ENCODE results near the gene FANCE. TPM values are rescaled to one million over a fixed set of nuclear protein-coding genes. Genes with fewer than 3 reads are reported as not detected.
"Not testable (repeated sequence)": the region's sequence is repeated elsewhere in the genome, so short reads cannot be mapped to it uniquely, and the experiment has no call there.

Gene FANCE
- total RNA-seq, 1 experiment from 2014 or later = 6.9 TPM

GRCh38 chr6:35428421-35429149, 23.6 kb upstream of the FANCE start:
- Histone ChIP-seq H3K4me2 (no peak overlapping the region), H3K27me3 (ENCODE audit: insufficient read depth, low read depth) (no peaks in the 10 kb centered on the region), H3K79me2 (ENCODE audit: low read depth) (no peaks in the 10 kb centered on the region), H2AFZ (no peak overlapping the region), H4K20me1 (ENCODE audit: insufficient read depth) (no peaks in the 10 kb centered on the region), H3F3A (ENCODE audit: insufficient read depth, low read depth) (no peaks in the 10 kb centered on the region), H3K36me3 (ENCODE audit: low read depth) (no peaks in the 10 kb centered on the region), H3K9me3 (ENCODE audit: insufficient read depth, low read depth) (peaks cover 18% of the 10 kb centered on the region; the same call in 1 of the 2 replicates), H3K4me1 (replicated peaks; ENCODE audit: insufficient read depth) (no peaks in the 10 kb centered on the region), H3K4me3 (no peak overlapping the region), H3K27ac (no peak overlapping the region), H3K9me2 (ENCODE audit: insufficient read depth) (no peaks in the 10 kb centered on the region)
- intact Hi-C loops (cut with micrococcal nuclease; ENCODE audit: unreplicated experiment) = no loop called here
- no peak for DNase-seq
- no peak for TF ChIP-seq EZH2 (IDR thresholded peaks at IDR 0.05; ENCODE audit: low read depth)
- TF ChIP-seq CTCF (conservative IDR thresholded peaks at IDR 0.05) = no peak
- no TSS peak for BruUV-seq (replicated peaks)
- CTCF ChIA-PET = interaction anchor here (0.6 to 0.7 kb wide), 2 partner anchors 118 to 246 kb away, joined by 4 to 5 read pairs; no protein-coding TSS in a partner anchor
- POLR2A ChIA-PET (ENCODE audit: unreplicated experiment) = interaction anchor here (0.6 kb wide), 1 partner anchor 16 kb away, joined by 3 read pairs; no protein-coding TSS in a partner anchor

GRCh38 chr6:35429463-35429862, 22.7 kb upstream of the FANCE start:
- ChIA-PET POLR2A (ENCODE audit: unreplicated experiment) (no interaction called here), CTCF (no interaction called here)
- Histone ChIP-seq H3K9me2 (ENCODE audit: insufficient read depth) (no peaks in the 10 kb centered on the region), H3F3A (ENCODE audit: insufficient read depth, low read depth) (no peaks in the 10 kb centered on the region), H2AFZ (no peak overlapping the region), H3K4me1 (replicated peaks; ENCODE audit: insufficient read depth) (no peaks in the 10 kb centered on the region), H3K4me2 (no peak overlapping the region), H3K27me3 (ENCODE audit: insufficient read depth, low read depth) (no peaks in the 10 kb centered on the region), H3K27ac (no peak overlapping the region), H3K79me2 (ENCODE audit: low read depth) (no peaks in the 10 kb centered on the region), H3K4me3 (no peak overlapping the region), H3K36me3 (ENCODE audit: low read depth) (no peaks in the 10 kb centered on the region), H4K20me1 (ENCODE audit: insufficient read depth) (no peaks in the 10 kb centered on the region), H3K9me3 (ENCODE audit: insufficient read depth, low read depth) (peaks cover 18% of the 10 kb centered on the region; the same call in 1 of the 2 replicates)
- intact Hi-C loops (cut with micrococcal nuclease; ENCODE audit: unreplicated experiment) = no loop called here
- no peak for DNase-seq
- no TSS peak for BruUV-seq (replicated peaks)
- TF ChIP-seq CTCF (conservative IDR thresholded peaks at IDR 0.05) = no peak
- TF ChIP-seq EZH2 (IDR thresholded peaks at IDR 0.05; ENCODE audit: low read depth) = no peak

- TF ChIP-seq EZH2 (IDR thresholded peaks at IDR 0.05; ENCODE audit: low read depth) (no peak), CTCF (conservative IDR thresholded peaks at IDR 0.05) (no peak)
- Histone ChIP-seq H3K4me1 (replicated peaks; ENCODE audit: insufficient read depth) (no peaks in the 10 kb centered on the region), H3K4me3 (no peak overlapping the region), H2AFZ (no peak overlapping the region), H3K36me3 (ENCODE audit: low read depth) (no peaks in the 10 kb centered on the region), H3K27ac (no peak overlapping the region), H3K4me2 (no peak overlapping the region), H3K9me3 (ENCODE audit: insufficient read depth, low read depth) (peaks cover 18% of the 10 kb centered on the region; the same call in 1 of the 2 replicates), H4K20me1 (ENCODE audit: insufficient read depth) (no peaks in the 10 kb centered on the region), H3K79me2 (ENCODE audit: low read depth) (no peaks in the 10 kb centered on the region), H3K9me2 (ENCODE audit: insufficient read depth) (no peaks in the 10 kb centered on the region), H3K27me3 (ENCODE audit: insufficient read depth, low read depth) (no peaks in the 10 kb centered on the region), H3F3A (ENCODE audit: insufficient read depth, low read depth) (no peaks in the 10 kb centered on the region)
- intact Hi-C loops (cut with micrococcal nuclease; ENCODE audit: unreplicated experiment) = no loop called here
- DNase-seq = no peak
- POLR2A ChIA-PET (ENCODE audit: unreplicated experiment) = no interaction called here
- CTCF ChIA-PET = interaction anchor here (0.5 kb wide), 1 partner anchor 138 kb away, joined by 3 read pairs; no protein-coding TSS in a partner anchor
- BruUV-seq (replicated peaks) = no TSS peak
Measured at GRCh38 chr6:35432291-35432690, 19.8 kb upstream of the FANCE start.

GRCh38 chr6:35432702-35433101, 19.4 kb upstream of the FANCE start:
- H2AFZ ChIP-seq; H3K4me3 ChIP-seq; H3K79me2 ChIP-seq (ENCODE audit: low read depth); H3K9me2 ChIP-seq (ENCODE audit: insufficient read depth); H3F3A ChIP-seq (ENCODE audit: insufficient read depth, low read depth); intact Hi-C loops (cut with micrococcal nuclease; ENCODE audit: unreplicated experiment); H3K4me2 ChIP-seq; H3K27me3 ChIP-seq (ENCODE audit: insufficient read depth, low read depth); H3K36me3 ChIP-seq (ENCODE audit: low read depth); H3K27ac ChIP-seq; H4K20me1 ChIP-seq (ENCODE audit: insufficient read depth); BruUV-seq (replicated peaks); DNase-seq; H3K4me1 ChIP-seq (replicated peaks; ENCODE audit: insufficient read depth): not testable (repeated sequence)
- ChIA-PET POLR2A (ENCODE audit: unreplicated experiment) (interaction anchor here (0.6 kb wide), 1 partner anchor 32 kb away, joined by 9 read pairs; no protein-coding TSS in a partner anchor), CTCF (interaction anchor here (0.5 kb wide), 1 partner anchor 138 kb away, joined by 3 read pairs; no protein-coding TSS in a partner anchor)
- peaks cover 18% of the 10 kb centered on the region; the same call in 1 of the 2 replicates for H3K9me3 ChIP-seq (ENCODE audit: insufficient read depth, low read depth)
